D721Med (cell line): Measurements from ENCODE around the gene BTAF1.
A peak's percentile ranks its signal among the peaks of the same experiment; 100 is the strongest.

Experiments
- DNase-seq: peaks from one replicate; pipeline ENCODE4 v3.0.0; 2011; ENCODE audit warnings: low spot score; ENCODE audit not compliant: insufficient read length
- FAIRE-seq: peaks from 2 replicates; lab custom pipeline; 2011; peaks lifted over from hg19 to GRCh38; lab: Jason Lieb, UNC
- CTCF ChIP-seq: IDR thresholded peaks from 2 replicates; pipeline ENCODE4 v1.5.1; 2012; ENCODE audit warnings: mild to moderate bottlenecking, control low read depth; ENCODE audit not compliant: insufficient read depth; ENCODE audit errors: missing control alignments

The BTAF1 gene

GRCh38 chr10:92001995-92002394 is 78.4 kb downstream of the BTAF1 start:
- FAIRE-seq: peak; percentile 72
- no peak for TF ChIP-seq CTCF
- no peak for DNase-seq

- no peak for DNase-seq
- FAIRE-seq: peak; percentile 67
- no peak for TF ChIP-seq CTCF
Observed at GRCh38 chr10:92003258-92003657, 79.7 kb downstream of the BTAF1 start.

GRCh38 chr10:92005978-92006377 is 82.4 kb downstream of the BTAF1 start:
- no peak for DNase-seq
- FAIRE-seq: no peak
- no peak for TF ChIP-seq CTCF

- FAIRE-seq (no peak), DNase-seq (no peak)
- TF ChIP-seq CTCF: no peak
Observed at GRCh38 chr10:92009445-92009844, 85.9 kb downstream of the BTAF1 start.

- no peak for TF ChIP-seq CTCF
- no peak for FAIRE-seq
- no peak for DNase-seq
Observed at GRCh38 chr10:92010047-92010735, 86.6 kb downstream of the BTAF1 start.

GRCh38 chr10:92011560-92012214 is 88.1 kb downstream of the BTAF1 start:
- no peak for DNase-seq
- TF ChIP-seq CTCF: no peak
- FAIRE-seq: peak; percentile 11

- DNase-seq (no peak), FAIRE-seq (no peak)
- no peak for TF ChIP-seq CTCF
Observed at GRCh38 chr10:92014620-92015019, 91.0 kb downstream of the BTAF1 start.
